Stimulated activated CD4-positive, alpha-beta T cell treated with anti-CD3 and anti-CD28 coated beads, Interleukin-1b, Interleukin-23, amount 100 ng/mL, for 24 hours (primary cell): Measurements from ENCODE around the gene TMED1.

ENCODE experiments used
- DNase-seq, 4 experiments: peaks; one replicate each; pipeline ENCODE4 v3.0.0-alpha.2; 2020; ENCODE audit warnings: low read depth in 4 of 4, low spot score in 1 of 4

Gene TMED1

GRCh38 chr19:10812902-10813404 lies 23.1 kb downstream of the TMED1 start:
- no peak for DNase-seq

DNA sequence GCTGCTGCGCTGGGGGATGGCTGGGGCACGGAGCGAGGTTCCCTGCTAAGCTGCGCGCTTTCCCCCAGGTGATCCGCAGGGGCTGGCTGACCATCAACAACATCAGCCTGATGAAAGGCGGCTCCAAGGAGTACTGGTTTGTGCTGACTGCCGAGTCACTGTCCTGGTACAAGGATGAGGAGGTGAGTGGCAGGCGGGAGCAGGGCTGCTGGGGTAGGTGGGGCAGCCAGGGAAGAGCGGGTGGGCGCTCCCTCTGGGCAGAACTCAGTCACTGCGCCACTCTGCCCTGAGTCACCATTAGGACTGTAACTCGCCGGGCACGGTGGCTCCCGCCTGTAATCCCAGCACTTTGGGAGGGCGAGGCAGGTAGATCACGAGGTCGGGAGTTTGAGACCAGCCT lies 23.8 kb downstream of the TMED1 start:
- no peak for DNase-seq

GRCh38 chr19:10811391-10812111 lies 24.5 kb downstream of the TMED1 start:
- no peak for DNase-seq

DNA sequence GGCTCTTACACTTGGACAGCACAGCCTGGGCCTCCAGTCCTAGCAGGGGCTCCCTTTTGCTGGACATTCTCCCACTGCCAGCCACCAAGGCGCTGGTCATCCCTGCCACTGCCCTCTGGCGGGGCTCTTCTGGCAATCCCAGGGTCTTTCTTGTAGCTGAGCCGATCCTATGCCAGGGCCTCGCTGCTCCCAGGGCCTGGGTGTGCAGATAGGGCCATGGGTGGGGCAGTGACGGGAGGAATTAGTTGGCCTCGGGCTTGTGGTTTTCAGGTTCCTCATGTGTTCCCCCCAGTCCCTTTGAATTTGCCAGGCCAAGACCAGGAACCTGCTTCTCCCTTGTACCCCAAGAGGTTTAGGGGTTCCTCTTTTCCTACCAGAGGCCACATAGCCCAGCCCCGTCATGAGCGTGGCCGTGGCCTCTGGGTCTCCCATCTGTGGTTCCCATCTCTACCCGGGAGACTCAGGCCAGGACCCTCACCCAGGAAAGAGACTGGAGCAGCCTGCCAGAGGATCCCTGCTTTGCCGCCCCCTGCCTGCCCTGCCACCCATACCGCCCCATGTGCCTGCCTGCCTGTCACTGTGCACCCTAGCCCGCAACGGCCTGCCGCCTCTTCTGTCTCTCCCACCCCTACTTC lies 26.2 kb downstream of the TMED1 start:
- no peak for DNase-seq

DNA sequence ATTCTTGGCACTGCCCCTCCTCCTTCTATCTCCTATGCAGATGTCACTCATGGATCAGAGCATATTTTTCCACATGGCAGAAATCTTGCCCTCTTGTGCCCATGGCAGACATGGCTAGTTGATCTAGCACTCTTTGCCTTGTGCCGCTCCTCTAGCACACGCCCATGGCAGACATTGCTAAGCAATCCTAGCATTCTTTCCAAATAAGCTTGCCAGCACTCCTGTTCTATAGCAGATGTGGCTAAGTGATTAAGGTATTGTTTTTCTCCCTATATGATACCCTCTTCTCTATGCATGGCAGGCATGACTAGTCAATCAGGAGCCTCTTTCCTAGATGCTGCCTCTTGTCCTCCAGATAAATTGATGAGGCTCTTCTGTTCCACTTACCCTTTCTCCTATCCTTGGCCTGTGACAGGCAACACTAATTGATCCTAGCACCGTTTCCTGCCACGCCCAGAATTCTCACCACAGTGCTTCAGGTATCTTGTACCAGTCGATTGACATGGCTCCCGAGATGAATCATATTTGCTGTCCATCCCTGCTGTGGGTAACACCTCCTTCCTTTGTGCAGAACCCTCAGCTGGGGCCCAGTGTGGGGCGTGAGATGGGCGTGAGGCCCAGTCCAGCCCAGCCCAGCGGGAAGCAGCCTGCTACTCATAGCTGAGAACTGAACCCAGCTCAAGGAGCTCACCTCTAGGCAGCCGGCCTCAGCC lies 26.9 kb downstream of the TMED1 start:
- DNase-seq, result no peak

GRCh38 chr19:10805758-10806247 lies 30.2 kb downstream of the TMED1 start:
- DNase-seq, result no peak

DNA sequence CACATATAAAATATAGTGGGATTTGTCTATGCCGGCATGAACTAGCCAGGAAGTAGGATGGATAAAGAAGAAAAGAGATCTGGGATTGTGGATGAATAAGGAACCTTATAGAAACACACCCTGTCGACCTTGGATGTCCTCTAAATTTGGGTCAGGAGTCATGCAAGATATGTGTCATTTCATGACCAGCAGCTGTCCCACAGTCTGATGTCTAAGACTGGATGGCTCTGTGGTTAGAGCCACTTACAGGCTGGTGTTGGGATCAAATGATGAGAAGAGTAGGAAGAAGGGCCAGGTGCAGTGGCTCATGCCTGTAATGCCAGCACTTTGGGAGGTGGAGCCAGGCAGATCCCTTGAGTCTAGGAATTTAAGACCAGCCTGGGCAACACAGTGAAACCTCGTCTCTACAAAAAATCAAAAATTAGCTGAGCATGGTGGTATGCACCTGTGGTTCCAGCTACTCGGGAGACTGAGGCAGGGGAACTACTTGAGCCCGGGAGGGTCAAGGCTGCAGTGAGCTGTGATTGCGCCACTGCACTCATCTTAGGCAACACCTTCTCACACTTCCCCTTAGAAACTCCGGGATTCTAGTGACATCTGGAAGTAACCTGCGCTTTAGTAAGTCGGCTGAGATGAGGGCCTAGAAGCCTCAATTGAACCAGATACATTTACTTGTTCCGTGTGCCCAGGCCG lies 30.8 kb downstream of the TMED1 start:
- DNase-seq, result no peak

GRCh38 chr19:10803252-10803651 lies 32.8 kb downstream of the TMED1 start:
- no peak for DNase-seq

DNA sequence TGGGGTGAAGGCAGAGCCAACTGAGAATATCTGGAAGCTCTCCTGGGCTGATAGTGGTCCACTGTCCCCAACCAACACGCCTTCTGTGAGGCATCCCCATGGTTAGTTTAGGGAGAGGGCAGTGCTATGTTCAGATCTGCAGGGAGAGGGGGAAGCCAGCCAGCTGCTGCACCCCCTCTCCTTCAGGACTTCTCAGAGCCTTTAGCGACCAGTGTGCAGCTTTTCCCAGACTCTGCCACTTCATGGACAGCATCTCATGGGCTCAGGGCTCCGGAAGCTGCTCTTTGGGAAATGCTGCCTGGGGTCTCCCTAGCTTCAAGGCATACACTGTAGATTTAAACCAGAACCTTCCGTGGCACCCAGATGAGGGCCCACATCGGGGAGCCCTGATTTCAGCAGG lies 33.5 kb downstream of the TMED1 start:
- DNase-seq, result no peak

DNA sequence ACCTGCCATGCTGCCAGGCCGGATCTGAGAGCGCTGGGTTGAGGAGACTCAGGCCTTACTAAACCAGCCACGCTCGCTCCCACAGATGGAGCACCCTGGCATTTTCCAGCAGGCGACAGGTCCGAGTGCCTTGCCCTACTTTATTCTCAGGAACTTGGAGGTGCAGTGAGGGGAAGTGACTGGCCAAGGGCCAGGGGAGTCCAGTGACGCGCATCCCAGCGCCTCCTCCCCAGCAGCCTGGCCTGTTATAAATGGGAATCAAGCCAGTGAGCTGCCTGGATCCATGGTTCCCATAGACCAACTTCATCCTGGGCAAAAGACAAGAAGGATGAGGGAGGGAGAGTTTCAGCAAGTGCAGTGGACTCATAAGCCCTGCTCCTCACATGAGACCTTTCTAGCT lies 35.5 kb downstream of the TMED1 start:
- no peak for DNase-seq

- peak; percentile 47 to 76 (median 60) for DNase-seq
These were observed 38.3 kb downstream of the TMED1 start for GRCh38 chr19:10797541-10798256.

- DNase-seq, result no peak
These were observed 38.9 kb downstream of the TMED1 start for GRCh38 chr19:10797078-10797477.

- DNase-seq, result no peak
These were observed 39.4 kb downstream of the TMED1 start for GRCh38 chr19:10796653-10797052.

GRCh38 chr19:10789866-10790265 lies 46.1 kb downstream of the TMED1 start:
- no peak for DNase-seq

DNA sequence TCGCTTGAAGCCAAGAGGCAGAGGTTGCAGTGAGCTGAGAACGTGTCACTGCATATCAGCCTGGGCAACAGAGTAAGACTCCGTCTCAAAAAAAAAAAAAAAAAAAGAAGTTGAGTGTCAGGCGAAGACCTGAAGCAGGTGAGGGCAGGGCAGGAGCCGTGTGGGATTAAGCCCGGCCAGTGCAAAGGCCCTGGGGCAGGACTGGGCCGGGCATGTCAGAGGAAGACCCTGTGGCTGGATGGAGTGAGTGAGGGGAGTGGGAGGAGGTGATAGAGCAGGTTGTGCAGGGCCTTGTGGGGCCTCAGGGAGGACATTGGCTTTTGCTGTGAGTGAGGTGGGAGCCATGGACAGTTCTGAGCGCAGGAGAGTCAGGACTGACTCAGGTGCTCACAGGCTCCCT lies 47.9 kb downstream of the TMED1 start:
- no peak for DNase-seq

DNA sequence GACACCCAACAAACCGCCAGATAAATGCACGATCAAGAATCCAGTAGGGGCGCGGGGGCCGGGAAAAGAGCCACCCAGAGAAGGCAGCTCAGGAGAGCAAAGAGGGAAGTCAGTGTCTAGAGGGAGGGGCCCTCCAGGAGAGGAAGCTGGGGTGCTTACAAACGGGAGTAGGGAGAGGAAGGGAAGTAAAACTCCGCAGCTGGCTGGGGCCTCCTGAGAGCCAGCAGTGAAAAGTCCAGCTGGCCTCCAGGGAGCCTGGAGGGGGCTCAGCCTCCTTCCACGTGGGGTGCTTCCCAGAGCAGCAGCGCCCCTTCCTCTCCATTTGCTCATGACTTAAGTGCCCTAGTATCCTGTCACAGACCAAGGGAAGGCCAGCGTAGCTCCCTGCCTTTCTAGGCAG lies 51.8 kb downstream of the TMED1 start:
- DNase-seq, result no peak

- DNase-seq, result no peak
These were observed 53.2 kb downstream of the TMED1 start for GRCh38 chr19:10782795-10783194.
